D721Med (cell line): Measurements from ENCODE around the gene MET.
"Not testable (repeated sequence)": the region's sequence is repeated elsewhere in the genome, so short reads cannot be mapped to it uniquely, and the experiment has no call there.

ENCODE experiments used
- DNase-seq: peaks from one replicate; pipeline ENCODE4 v3.0.0; 2011; ENCODE audit warnings: low spot score; ENCODE audit not compliant: insufficient read length
- FAIRE-seq: peaks from 2 replicates; lab custom pipeline; 2011; peaks lifted over from hg19 to GRCh38; lab: Jason Lieb, UNC
- TF ChIP-seq, protein P1 (sequence below): IDR thresholded peaks from 2 replicates; pipeline ENCODE4 v1.5.1; 2012; ENCODE audit warnings: mild to moderate bottlenecking, control low read depth; ENCODE audit not compliant: insufficient read depth; ENCODE audit errors: missing control alignments

Gene MET

DNA sequence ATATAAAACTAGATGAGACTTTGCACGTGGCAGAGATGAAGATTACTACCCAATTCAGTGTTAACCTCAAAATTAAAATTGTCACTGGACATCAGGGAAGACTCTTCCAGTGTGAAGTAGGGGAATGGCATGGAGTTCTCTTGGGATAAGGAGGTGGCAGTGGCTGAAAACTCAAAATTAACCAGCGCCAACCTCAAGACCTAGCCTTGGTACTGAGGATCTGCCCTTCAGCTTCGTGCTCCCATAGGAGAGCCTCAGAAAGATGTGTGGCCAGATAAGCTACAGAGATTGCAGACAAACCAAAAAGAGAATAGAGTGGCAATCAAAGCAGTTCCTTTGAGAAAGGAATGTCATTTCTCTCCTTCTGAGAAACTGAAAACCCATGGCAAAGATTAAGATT, 143.0 kb downstream of the MET start:
- TF ChIP-seq, protein P1, sequence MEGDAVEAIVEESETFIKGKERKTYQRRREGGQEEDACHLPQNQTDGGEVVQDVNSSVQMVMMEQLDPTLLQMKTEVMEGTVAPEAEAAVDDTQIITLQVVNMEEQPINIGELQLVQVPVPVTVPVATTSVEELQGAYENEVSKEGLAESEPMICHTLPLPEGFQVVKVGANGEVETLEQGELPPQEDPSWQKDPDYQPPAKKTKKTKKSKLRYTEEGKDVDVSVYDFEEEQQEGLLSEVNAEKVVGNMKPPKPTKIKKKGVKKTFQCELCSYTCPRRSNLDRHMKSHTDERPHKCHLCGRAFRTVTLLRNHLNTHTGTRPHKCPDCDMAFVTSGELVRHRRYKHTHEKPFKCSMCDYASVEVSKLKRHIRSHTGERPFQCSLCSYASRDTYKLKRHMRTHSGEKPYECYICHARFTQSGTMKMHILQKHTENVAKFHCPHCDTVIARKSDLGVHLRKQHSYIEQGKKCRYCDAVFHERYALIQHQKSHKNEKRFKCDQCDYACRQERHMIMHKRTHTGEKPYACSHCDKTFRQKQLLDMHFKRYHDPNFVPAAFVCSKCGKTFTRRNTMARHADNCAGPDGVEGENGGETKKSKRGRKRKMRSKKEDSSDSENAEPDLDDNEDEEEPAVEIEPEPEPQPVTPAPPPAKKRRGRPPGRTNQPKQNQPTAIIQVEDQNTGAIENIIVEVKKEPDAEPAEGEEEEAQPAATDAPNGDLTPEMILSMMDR = no peak
- FAIRE-seq (no peak), DNase-seq (no peak)

DNA sequence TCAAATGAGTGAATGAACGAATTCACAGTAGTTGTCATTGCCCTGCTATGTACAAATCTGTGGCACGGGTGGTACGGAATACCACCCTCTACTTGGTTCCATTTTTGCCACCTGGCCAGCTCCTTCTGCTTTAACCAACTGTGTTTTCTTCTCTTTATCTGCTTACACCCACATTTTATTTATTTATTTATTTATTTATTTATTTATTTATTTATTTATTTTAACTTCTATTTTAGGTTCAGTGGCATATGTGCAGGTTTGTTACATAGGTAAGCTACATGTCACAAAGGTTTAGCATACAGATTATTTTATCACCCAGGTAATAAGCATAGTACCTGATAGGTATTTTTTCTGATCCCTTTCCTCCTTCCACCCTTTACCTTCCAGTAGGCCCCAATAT, 148.2 kb downstream of the MET start:
- no peak for FAIRE-seq
- DNase-seq = no peak
- TF ChIP-seq, protein P1 = no peak

DNA sequence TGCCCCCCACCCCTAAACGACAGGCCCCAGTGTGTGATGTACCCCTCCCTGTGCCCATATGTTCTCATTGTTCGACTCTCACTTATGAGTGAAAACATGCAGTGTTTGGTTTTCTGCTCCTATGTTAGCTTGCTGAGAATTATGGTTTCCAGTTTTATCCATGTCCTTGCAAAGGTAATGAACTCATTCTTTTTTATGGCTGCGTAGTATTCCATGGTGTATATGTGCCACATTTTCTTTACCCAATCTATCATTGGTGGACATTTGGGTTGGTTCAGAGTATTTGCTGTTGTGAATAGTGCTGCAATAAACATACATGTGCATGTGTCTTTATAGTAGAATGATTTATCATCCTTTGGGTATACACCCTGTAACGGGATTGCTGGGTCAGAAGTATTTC, 149.7 kb downstream of the MET start:
- FAIRE-seq, DNase-seq: not testable (repeated sequence)

DNA sequence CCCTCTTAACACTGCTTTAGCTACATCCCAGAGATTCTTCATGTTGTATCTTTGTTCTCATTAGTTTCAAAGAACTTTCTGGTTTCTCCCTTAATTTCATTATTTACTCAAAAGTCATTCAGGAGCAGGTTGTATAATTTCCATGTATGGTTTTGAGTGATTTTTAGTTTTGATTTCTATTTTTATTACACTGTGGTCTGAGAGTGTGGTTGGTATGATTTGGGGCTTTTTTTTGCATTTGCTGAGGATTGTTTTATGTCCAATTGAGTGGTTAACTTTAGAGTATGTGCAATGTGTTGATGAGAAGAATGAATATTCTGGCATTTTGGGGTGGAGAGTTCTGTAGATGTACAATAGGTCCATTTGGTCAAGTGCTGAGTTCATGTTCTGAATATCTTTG, 152.5 kb downstream of the MET start:
- TF ChIP-seq, protein P1 = no peak
- DNase-seq = no peak
- no peak for FAIRE-seq

DNA sequence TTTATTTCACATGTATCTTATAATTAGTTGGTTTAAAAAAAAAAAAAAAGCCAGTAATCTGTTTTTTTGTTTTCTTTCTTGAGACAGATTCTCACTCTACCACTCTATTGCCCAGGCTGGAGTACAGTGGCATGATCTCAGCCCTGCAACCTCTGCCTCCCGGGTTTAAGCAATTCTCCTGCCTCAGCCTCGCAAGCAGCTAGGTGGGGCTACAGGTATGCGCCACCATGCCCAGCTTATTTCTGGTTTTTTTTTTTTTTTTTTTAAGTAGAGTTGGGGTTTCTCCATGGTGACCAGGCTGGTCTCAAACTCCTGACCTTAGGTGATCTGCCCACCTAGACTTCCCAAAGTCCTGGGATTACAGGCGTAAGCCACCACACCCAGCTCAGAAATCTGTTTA, 156.3 kb downstream of the MET start:
- FAIRE-seq = no peak
- TF ChIP-seq, protein P1 = no peak
- no peak for DNase-seq

DNA sequence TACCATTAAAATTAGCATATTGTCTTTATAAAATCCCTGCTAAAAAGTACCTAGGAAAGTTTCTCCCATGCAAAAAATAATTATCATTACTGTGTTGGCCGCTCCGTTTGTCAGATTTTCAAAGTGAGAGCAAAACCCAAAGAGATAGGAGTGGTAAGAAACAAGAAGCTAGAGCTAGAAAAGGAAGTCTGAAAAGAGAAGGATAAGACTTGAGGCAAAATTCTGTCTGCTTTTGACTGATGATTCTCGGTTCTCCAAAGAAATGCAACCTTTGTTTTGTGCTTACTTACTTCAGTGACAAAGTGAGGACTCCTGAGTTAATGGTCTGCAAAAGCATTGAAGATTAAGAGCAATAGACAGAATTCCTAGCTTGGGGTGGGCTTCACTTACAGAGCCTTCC, 157.0 kb downstream of the MET start:
- TF ChIP-seq, protein P1 = no peak
- DNase-seq = no peak
- FAIRE-seq = no peak

DNA sequence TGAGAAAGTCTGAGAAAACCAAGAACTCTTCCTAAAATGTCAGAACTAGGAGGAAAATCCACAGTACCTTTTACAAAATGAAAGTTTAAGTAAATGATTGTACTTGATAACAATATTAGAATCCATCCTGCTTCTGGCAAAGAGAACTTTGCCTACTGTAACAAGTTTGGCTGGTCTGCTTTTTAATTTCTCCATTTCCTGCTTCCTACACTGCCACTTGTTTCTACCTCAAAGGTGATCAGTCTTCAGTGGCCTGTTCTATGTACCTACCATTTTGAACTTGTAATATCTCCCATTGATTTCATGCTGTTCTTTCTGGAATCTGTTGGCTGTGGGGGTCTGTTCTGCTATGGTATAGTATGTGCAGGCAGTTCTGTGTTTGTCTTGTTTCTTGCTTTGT, 157.5 kb downstream of the MET start:
- DNase-seq (no peak), FAIRE-seq (no peak)
- TF ChIP-seq, protein P1 = no peak

DNA sequence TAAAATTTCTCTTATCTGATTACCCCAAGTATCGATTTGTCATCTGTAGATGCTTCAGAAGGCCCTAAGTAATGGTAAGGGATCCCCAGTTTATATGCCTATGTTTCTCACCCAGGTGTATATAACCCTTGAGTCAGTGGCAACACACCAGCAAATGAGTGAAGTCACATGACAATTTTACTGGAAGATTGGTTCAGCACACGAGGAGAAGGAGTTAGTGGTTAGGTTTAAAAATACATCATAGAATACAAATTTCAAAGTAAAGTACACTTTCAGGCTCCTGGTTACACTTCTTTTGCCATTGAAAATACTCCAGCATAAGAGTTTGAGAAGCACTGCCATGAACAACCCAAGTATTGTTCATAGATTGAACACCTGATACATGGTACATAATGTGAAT, 160.7 kb downstream of the MET start:
- TF ChIP-seq, protein P1 = no peak
- FAIRE-seq (no peak), DNase-seq (no peak)
